IPS DF 4.7 (cell line): ENCODE data around the gene NOTUM.
"Not testable (repeated sequence)": the region's sequence is repeated elsewhere in the genome, so short reads cannot be mapped to it uniquely, and the experiment has no call there.

ENCODE experiments used
- DNase-seq: peaks from one replicate; pipeline ENCODE4 v3.0.0-alpha.2; 2013; ENCODE audit warnings: low spot score; ENCODE audit errors: extremely low read depth

Gene NOTUM

GRCh38 chr17:81924557-81925532 is 36.1 kb downstream of the NOTUM start:
- DNase-seq: no peak

- DNase-seq: no peak
These were observed 37.4 kb downstream of the NOTUM start for GRCh38 chr17:81923302-81924260.

GRCh38 chr17:81922566-81923301 is 38.3 kb downstream of the NOTUM start:
- DNase-seq: no peak

GRCh38 chr17:81921996-81922565 is 38.9 kb downstream of the NOTUM start:
- no peak for DNase-seq

- no peak for DNase-seq
These were observed 39.5 kb downstream of the NOTUM start for GRCh38 chr17:81921537-81921862.

- DNase-seq: no peak
These were observed 40.1 kb downstream of the NOTUM start for GRCh38 chr17:81920612-81921536.

GRCh38 chr17:81918832-81919545 is 42.0 kb downstream of the NOTUM start:
- DNase-seq: no peak

- DNase-seq: not testable (repeated sequence)
These were observed 42.7 kb downstream of the NOTUM start for GRCh38 chr17:81918333-81918669.

- DNase-seq: no peak
These were observed 43.2 kb downstream of the NOTUM start, which contains the start of gene SIRT7 for GRCh38 chr17:81917565-81918332. TSS of gene SIRT7 (minus strand) at chr17:81918176. CDS start at chr17:81918131, 45 bp downstream.

GRCh38 chr17:81916234-81917001 is 44.6 kb downstream of the NOTUM start:
- no peak for DNase-seq

GRCh38 chr17:81915331-81915730 is 45.7 kb downstream of the NOTUM start:
- DNase-seq: no peak

- DNase-seq: no peak
These were observed 46.7 kb downstream of the NOTUM start for GRCh38 chr17:81914103-81914850.

GRCh38 chr17:81913394-81914102 is 47.4 kb downstream of the NOTUM start:
- no peak for DNase-seq

GRCh38 chr17:81912441-81913309 is 48.3 kb downstream of the NOTUM start:
- DNase-seq: no peak

GRCh38 chr17:81911969-81912368 is 49.0 kb downstream of the NOTUM start:
- DNase-seq: no peak
